GM19397 (cell line): ENCODE measurements around the gene TRH.
"Not testable (repeated sequence)": the region's sequence is repeated elsewhere in the genome, so short reads cannot be mapped to it uniquely, and the experiment has no call there.

Experiments used
- ATAC-seq: cut with Tn5 transposase; IDR thresholded peaks from one replicate; pipeline ENCODE4 v1.9.1; 2021; ENCODE audit warnings: mild to moderate bottlenecking, moderate library complexity; ENCODE audit not compliant: unreplicated experiment

The TRH gene

GRCh38 chr3:130002666-130003598, 28.4 kb downstream of the TRH start:
- not testable (repeated sequence) for ATAC-seq

GRCh38 chr3:130010556-130010955, 36.0 kb downstream of the TRH start:
- ATAC-seq, result no peak

- not testable (repeated sequence) for ATAC-seq
Observed at GRCh38 chr3:130012108-130012507, 37.6 kb downstream of the TRH start.

GRCh38 chr3:130013246-130013645, 38.7 kb downstream of the TRH start:
- ATAC-seq, result not testable (repeated sequence)

- no peak for ATAC-seq
Observed at GRCh38 chr3:130014526-130014925, 40.0 kb downstream of the TRH start.

GRCh38 chr3:130017661-130018060, 43.1 kb downstream of the TRH start:
- not testable (repeated sequence) for ATAC-seq

GRCh38 chr3:130026146-130026829, 51.8 kb downstream of the TRH start:
- ATAC-seq, result not testable (repeated sequence)

- not testable (repeated sequence) for ATAC-seq
Observed at GRCh38 chr3:130027437-130027836, 52.9 kb downstream of the TRH start.
